GM18507 (cell line): ENCODE measurements around the gene TLN1.

Source experiments
- DNase-seq: peaks from one replicate; pipeline ENCODE4 v3.0.0; 2011; ENCODE audit warnings: low read depth; ENCODE audit not compliant: insufficient read length; ENCODE audit errors: extremely low spot score
- FAIRE-seq: peaks from 2 replicates; lab custom pipeline; 2011; peaks lifted over from hg19 to GRCh38; lab: Jason Lieb, UNC

TLN1 gene, protein sequence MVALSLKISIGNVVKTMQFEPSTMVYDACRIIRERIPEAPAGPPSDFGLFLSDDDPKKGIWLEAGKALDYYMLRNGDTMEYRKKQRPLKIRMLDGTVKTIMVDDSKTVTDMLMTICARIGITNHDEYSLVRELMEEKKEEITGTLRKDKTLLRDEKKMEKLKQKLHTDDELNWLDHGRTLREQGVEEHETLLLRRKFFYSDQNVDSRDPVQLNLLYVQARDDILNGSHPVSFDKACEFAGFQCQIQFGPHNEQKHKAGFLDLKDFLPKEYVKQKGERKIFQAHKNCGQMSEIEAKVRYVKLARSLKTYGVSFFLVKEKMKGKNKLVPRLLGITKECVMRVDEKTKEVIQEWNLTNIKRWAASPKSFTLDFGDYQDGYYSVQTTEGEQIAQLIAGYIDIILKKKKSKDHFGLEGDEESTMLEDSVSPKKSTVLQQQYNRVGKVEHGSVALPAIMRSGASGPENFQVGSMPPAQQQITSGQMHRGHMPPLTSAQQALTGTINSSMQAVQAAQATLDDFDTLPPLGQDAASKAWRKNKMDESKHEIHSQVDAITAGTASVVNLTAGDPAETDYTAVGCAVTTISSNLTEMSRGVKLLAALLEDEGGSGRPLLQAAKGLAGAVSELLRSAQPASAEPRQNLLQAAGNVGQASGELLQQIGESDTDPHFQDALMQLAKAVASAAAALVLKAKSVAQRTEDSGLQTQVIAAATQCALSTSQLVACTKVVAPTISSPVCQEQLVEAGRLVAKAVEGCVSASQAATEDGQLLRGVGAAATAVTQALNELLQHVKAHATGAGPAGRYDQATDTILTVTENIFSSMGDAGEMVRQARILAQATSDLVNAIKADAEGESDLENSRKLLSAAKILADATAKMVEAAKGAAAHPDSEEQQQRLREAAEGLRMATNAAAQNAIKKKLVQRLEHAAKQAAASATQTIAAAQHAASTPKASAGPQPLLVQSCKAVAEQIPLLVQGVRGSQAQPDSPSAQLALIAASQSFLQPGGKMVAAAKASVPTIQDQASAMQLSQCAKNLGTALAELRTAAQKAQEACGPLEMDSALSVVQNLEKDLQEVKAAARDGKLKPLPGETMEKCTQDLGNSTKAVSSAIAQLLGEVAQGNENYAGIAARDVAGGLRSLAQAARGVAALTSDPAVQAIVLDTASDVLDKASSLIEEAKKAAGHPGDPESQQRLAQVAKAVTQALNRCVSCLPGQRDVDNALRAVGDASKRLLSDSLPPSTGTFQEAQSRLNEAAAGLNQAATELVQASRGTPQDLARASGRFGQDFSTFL (N-terminal part only)

DNA sequence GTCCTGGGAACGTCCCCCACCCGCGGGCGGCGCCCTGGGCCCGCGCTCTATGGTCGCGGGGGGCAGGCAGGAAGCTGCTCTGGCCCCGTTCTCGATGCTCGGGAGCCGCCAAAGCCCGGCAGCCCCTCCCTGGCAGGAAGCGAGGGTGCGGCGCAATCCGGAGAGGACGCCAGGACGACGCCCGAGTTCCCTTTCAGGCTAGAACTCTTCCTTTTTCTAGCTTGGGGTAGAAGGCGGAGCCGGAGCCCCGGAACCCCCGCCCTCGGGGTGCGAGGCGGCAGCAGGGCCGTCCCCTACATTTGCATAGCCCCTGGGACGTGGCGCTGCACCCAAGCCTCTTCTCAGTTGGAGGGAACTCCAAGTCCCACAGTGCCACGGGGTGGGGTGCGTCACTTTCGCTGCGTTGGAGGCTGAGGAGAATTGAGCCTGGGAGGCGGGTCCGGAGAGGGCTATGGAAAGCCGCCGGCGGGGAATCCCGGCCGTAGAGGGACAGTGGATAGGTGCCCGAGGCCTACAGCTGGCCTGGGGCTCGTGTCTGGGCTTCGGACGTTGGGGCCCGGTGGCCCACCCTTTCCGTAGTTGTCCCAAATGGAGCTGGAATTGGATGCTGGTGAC is at the start of gene TLN1, which contains the start of gene CREB3:
TSS of gene TLN1 (minus strand) at position 11 of the 615 bp plus-strand sequence. CDS start 6,501 bp downstream, outside the sequence.
TSS of gene CREB3 (plus strand) at position 482 of the 615 bp plus-strand sequence. CDS start at position 589, 107 bp downstream.
- DNase-seq (peak; percentile 89), FAIRE-seq (peak; percentile 99)

DNA sequence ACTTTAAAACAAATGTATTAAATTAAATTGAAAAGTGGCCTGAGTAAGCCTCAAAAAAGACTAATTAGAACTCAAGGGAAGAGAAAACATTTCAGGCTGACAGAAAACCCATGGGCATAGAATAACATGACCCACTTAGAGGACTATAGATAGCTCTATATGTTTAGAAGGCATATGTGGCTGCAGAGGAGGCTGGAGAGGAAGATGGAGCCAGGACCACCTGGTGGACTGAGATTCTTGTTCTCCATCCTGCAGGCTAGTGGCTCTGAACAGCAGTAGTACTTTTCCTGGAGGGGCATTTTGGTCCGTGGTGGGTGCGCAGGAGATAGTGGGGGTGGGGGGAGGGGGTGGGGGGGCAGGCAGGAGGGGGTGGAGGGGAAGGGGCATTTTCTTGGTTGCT is 49.1 kb upstream of the TLN1 start:
- DNase-seq (no peak), FAIRE-seq (no peak)

DNA sequence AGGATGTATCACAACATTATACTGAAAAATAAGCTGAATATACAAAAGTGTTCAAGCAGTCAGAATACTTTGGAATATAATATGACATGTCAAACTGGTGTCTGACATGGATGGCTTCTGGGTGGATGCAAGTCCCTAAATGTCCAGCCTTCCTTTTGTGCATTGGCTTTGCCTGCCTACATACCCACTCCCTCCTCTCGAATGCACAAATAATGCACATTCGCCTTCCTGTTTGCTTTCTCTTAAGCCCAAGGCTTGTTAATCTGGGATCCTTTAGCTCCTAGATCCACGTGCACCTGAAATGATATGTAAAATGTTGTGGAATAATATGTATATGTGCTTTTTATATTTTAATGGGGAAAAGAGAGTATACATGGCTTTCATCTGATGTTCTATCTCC is 46.5 kb upstream of the TLN1 start:
- FAIRE-seq (no peak), DNase-seq (no peak)

DNA sequence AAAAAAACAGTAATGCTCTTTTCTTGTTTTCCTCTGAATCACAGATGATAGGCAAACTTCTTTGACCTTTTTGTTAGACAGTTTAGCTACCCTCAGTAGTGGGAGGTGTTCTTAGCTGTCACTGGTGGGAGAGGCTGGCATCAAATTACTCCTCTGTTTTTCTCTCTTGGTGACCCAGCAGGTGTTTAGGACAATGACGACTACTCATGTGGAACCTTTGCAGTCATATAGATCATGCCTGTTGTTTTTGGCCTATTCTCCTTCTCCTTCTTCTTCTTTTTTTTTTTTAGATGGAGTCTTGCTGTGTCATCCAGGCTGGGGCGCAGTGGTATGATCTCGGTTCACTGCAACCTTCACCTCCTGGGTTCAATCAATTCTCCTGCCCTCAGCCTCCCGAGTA is 44.0 kb upstream of the TLN1 start:
- FAIRE-seq (no peak), DNase-seq (no peak)

DNA sequence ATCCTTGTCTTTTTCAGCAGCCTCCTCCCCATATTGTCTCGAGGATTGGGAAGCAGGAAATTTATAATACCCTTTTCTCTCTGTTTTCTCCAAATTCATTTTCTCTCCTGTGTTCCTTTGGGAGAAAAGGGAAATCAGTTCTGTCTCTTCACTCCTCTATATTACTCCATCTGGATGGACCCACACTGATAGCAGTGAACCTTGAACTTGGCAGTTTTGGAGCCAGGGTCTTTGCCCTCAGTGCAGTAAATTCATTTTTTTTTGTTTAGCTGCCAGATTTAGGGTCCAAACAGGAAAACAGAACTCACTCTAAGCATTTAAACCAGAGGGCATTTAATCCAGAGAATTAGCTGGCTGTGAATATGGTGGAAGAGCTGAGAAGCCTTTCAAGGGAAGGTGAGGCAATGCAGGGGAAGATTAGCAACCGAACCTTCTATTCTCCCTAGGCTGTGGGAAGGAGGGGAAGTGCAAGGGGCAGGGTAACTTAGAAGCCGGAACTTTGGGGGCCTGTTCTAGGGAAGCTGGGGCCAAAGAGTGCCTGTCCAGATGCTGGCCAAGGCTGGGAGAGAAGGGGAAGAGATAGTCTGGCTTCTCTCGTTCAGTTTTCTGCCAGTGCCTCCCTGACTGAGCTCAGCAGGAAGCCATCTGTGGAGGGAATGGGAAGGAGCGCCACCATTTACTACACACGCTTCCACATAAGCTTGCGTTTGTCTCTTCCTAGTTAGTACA is 43.1 kb upstream of the TLN1 start:
- FAIRE-seq (no peak), DNase-seq (no peak)

DNA sequence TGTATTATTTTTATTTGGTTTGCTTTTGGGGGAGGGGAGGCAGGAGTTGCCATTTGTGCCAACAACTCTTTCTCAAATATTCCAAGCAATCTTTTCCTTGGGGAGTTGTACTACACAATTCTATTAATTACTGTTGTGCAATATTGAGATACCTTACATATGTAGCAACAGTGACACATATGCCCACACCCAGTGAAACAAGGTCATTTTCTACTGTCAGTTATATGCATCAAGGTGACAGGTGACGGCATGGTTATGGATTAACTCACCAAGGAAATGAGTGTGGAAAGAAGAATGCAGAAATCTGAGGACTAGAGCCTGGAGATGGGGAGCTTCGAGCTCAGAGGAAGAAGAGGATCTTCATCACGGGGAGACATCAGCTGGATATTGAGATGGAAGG is 39.9 kb upstream of the TLN1 start:
- DNase-seq (no peak), FAIRE-seq (no peak)

DNA sequence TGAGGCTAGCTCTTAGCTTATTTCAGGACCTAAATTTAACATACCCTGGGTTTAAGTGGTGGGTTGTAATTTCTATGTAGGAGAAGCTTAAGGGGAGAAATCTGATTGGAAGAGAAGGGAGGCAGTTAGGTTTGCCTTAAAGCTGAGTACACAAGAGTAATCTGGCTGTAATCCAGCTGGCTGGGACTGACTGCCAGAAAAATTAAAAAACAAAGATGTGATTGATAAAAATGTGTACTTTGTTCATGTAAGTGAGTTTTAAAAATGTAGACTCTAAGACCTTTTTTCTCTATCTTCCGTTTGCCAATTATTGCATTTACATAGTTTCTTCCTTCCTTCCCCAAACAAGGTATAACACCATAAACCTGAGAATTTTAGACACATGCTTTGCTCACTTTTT is 39.5 kb upstream of the TLN1 start:
- FAIRE-seq = no peak

DNA sequence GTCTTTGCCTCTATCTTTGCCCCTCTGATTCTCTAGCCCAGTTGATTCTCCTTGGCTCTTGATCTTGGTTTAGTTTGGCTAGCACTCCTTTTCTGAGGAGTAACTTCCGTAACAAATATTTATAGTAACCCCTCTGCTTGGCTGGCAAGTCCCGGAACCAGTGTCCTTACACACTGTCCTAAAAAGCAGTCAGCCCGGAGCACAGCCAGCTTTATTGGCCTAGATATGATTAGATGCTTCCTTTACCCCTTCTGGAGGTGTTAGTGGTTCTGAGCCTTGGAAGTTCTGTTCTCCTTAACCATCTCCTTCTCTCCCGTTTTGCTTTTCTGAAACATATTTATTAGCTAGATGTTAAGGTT is 39.1 kb upstream of the TLN1 start:
- no peak for DNase-seq
- FAIRE-seq = no peak

More for the DNA sequence above, 39.5 kb upstream of the TLN1 start:
- DNase-seq = no peak

DNA sequence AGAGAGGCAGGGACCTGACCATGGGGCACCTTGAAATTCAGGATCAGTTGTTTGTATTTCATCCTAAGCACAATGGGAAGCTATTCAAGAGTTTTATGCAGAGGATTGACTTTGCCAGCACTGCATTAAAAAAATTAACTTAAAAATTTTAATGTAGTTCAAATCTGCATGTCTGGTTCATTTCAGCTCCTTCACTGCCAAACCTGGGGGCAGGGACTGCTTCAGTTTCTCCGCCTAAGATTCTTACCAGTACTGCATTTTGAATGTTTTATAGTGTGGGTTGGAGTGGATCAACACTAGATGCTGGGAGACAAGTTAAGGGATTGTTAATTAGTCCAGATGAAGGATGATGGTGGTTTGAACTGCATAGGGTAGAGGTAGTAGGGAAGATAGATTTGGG is 37.8 kb upstream of the TLN1 start:
- DNase-seq = no peak
- no peak for FAIRE-seq

DNA sequence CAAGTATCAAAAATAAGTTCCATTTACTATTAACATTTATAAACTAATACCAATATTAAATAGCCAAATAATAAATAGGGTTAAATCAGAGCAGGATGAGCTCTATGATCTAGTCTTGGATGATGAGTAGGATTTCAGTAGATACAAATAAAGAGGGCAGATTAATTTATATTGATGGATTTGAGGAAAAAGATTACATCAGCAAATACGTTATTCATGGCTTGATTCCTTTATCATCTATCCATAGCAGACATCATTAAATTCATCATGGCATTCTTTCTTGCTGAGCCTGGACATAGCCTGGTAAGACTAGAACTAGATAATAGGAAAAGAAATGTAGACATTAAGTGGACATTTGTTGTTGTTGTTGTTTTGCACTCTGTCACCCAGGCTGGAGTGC is 35.5 kb upstream of the TLN1 start:
- FAIRE-seq = no peak
- DNase-seq = no peak

DNA sequence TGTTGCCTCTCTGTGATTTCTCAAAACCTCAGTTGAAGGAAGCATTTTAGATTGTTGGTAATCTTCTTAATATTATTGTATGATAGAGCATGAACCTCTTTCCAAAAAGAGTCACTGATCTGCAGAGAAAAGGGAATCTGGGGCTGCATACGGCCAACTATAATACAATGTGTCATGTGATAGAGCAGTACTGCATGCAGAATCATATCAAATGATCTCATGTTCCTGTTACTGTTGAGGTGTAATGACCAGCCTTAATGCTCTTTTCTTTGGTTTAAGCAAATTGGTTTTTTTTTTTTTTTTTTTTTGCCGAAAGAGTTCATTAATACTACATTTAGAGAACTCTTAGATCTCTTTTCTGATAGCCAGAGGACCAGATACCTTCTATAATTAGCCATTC is 35.0 kb upstream of the TLN1 start:
- FAIRE-seq = no peak
- DNase-seq = no peak

DNA sequence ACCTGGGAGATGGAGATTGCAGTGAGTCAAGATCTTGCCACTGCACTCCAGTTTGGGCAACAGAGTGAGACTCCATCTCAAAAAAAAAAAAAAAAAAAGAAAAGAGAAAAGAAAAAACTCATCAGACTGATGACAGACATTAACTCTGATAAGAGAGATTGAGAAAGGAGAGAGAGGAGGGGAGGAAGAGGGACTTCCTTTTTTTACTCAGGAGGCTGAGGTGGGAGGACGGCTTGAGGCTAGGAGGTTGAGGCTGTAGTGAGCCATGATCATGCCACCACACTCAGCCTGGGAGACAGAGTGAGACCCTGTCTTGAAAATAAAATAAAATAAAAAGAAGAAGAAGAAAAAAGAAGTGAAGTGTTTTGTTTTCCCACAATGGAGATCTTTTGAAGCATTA is 31.8 kb upstream of the TLN1 start:
- no peak for DNase-seq
- no peak for FAIRE-seq

DNA sequence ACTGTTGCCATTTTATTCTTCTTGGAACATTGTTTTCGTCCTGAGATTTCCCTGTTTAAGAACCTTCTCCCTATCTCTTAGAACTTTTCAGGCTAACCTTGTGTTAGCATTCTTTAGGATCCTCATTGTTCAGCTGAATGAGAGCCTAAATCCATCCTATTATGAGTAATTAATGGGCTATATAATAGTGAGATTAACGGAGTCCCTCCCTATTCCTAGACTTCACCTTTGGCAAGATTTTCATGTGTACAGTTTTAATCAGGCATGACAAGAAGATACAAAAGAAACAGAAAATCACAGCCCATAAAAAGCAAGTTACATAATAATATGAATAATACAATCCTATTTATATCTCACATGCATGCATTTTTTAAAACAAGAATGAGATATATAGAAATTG is 31.2 kb upstream of the TLN1 start:
- DNase-seq = no peak
- no peak for FAIRE-seq

DNA sequence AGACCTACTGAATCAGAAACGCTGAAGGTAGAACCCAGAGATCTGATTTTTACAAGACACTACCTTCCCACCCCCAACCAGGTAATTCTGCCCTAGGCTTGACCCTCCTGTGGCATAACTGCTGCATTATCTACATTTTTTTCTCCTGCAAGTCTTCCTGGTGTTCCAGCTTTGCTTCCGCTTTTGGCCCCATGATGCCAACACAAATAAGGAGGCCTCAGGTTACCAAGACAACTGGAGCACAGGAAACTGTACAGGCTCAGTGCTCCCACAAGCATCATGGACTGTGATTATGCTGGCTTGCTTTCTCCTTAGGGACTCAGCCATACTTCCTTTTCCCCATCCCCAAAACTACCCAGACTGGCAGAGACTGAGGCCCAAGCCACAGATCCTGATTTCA is 28.7 kb upstream of the TLN1 start:
- no peak for FAIRE-seq

DNA sequence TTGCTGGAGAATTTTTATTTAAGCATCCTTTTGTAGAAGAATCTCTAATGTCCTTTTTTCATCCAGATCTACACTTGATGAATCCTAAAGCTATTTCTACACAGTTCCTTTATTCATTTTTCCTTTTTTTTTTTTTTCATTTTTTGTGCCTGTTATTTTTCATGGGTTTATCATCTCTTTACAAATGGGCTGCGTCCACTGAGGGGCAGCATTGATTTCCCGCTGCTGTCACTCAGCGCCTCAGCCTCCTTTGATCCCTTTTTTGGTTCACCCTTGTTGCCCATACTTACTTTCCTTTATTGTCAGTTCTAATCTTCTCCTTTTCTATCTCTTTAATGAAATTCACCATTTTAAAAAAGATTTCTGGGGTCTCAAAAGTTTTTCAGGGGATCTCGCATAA is 27.8 kb upstream of the TLN1 start:
- FAIRE-seq (no peak), DNase-seq (no peak)

More for the DNA sequence above, 28.7 kb upstream of the TLN1 start:
- DNase-seq = no peak

DNA sequence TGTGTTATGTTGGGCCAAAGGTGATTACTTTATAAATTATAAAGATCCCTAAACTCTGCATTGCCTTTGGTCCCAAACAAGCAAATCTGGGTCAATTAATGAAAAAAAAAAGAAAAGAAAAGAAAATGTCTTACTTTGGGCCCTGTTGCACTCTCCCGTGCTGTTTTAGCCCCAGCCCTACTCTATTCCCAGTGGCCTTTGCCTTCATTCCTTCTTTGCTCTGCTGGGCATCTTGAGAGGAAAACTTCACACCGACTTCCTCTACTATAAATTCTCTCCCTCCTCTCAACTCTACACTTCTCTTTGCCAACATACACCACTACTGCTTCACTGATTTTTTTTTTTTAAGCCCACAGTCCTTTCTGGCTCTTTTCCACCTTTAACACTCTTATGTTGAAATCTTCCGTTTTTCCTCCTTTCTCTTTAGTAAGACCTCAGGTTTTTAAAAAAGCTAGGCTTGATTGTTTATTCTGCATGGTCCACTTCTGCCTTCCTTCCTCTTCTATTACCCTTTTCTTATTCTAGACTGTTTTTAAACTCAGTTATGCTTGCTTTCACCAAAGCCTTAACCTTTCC is 26.6 kb upstream of the TLN1 start:
- no peak for DNase-seq
- FAIRE-seq = no peak

DNA sequence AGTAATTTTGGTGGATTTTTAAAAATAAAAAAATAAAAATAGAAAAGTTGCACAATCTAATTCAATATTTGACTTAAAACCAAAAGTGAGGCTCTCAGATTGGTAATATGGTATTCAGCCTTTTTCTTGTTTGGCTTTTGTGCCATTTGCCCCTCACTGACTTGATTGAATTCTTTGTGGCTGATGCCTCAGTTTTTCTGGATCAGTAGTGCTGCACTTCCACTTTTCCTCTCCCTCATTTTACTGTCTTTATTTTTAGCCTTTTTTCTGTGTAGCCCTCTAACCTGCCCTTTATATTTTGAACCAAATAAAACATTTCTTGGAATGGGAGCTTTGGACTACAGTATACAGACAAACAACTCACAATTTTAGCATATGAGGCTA is 25.9 kb upstream of the TLN1 start:
- FAIRE-seq (no peak), DNase-seq (no peak)

DNA sequence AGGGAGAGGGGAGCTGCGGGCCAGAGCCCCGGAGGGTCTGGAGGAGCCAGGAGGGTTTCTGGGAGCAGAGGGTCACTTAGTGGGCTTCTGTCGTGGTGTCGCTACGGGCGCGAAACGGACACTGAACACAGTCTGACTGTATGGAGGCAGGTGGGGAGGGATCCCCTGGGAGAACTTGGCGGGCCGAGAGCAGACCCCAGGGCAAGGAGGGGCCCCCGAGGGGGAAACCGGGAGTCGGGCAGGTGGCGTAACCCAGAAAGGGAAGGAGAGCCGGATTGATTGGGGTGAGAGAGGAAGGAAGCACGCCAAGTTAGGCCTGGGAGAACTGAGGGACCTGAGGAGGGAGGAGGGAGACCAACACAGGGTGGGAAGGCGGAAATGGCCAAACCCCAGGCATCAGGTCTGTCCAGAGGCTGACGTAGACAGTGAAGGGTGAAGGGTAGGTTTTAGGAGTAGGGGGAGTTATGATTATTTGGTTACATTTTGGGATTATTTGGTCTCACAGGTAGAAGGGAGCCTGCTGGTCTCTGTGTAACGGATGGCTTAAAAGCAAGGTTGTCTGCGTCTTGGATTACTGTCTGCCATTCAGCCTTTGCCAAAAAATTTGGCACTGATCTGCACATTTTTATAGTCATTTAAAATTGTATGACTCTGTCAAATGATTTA is 25.4 kb upstream of the TLN1 start:
- FAIRE-seq = peak; percentile 85
- DNase-seq = no peak
